GM18907 (cell line): ENCODE measurements around the gene GLYATL1.

Experiments used
- ATAC-seq: cut with Tn5 transposase; IDR thresholded peaks from one replicate; pipeline ENCODE4 v1.9.1; 2021; ENCODE audit warnings: mild to moderate bottlenecking, moderate library complexity; ENCODE audit not compliant: unreplicated experiment

The GLYATL1 gene

GRCh38 chr11:58926251-58926650, 13.0 kb upstream of the GLYATL1 start:
- ATAC-seq = no peak

GRCh38 chr11:58926695-58927094, 12.6 kb upstream of the GLYATL1 start:
- ATAC-seq = no peak

GRCh38 chr11:58927393-58928106, 11.7 kb upstream of the GLYATL1 start:
- ATAC-seq = peak; percentile 54

GRCh38 chr11:58928107-58928499, 11.2 kb upstream of the GLYATL1 start:
- no peak for ATAC-seq

GRCh38 chr11:58928691-58929090, 10.6 kb upstream of the GLYATL1 start:
- no peak for ATAC-seq

- ATAC-seq = no peak
Observed at GRCh38 chr11:58930926-58931325, 8.4 kb upstream of the GLYATL1 start.

GRCh38 chr11:58933661-58934060, 5.6 kb upstream of the GLYATL1 start:
- no peak for ATAC-seq

- no peak for ATAC-seq
Observed at GRCh38 chr11:58934945-58935513, 4.3 kb upstream of the GLYATL1 start.

GRCh38 chr11:58938398-58938797, 890 bp upstream of the GLYATL1 start:
- ATAC-seq = no peak

GRCh38 chr11:58940028-58940427, 740 bp downstream of the GLYATL1 start:
- ATAC-seq = no peak

- no peak for ATAC-seq
Observed at GRCh38 chr11:58941838-58942237, 2.5 kb downstream of the GLYATL1 start.

GRCh38 chr11:58945663-58946062, 6.4 kb downstream of the GLYATL1 start:
- ATAC-seq = no peak

GRCh38 chr11:58949184-58949583, 9.9 kb downstream of the GLYATL1 start:
- ATAC-seq = no peak

- ATAC-seq = no peak
Observed at GRCh38 chr11:58957922-58958321, 18.6 kb downstream of the GLYATL1 start.

- ATAC-seq = peak; percentile 65
Observed at GRCh38 chr11:58958500-58958899, 19.2 kb downstream of the GLYATL1 start.

GRCh38 chr11:58963551-58964104, 24.3 kb downstream of the GLYATL1 start:
- ATAC-seq = no peak

GRCh38 chr11:58965246-58965985, 26.1 kb downstream of the GLYATL1 start:
- ATAC-seq = no peak

- no peak for ATAC-seq
Observed at GRCh38 chr11:58968251-58968711, 29.0 kb downstream of the GLYATL1 start.

GRCh38 chr11:58977470-58977869, 38.2 kb downstream of the GLYATL1 start:
- no peak for ATAC-seq

GRCh38 chr11:58979222-58979621, 39.9 kb downstream of the GLYATL1 start:
- ATAC-seq = no peak

GRCh38 chr11:58980159-58980843, 41.0 kb downstream of the GLYATL1 start:
- ATAC-seq = no peak
